ENCODE measurements around the gene MARCHF9.
"Not testable (repeated sequence)": the region's sequence is repeated elsewhere in the genome, so short reads cannot be mapped to it uniquely, and the experiment has no call there.

The MARCHF9 gene

GRCh38 chr12:57754411-57755193 lies at the start of gene MARCHF9:
Gene MARCHF9, plus strand, starts transcription at chr12:57755103. Its CDS starts 426 bp downstream, at chr12:57755529.
- peak in 29 of 51 donors; percentile 6 to 68 (median 38) for DNase-seq

GRCh38 chr12:57707250-57707649 lies 47.7 kb upstream of the MARCHF9 start:
- DNase-seq, result no peak

DNA sequence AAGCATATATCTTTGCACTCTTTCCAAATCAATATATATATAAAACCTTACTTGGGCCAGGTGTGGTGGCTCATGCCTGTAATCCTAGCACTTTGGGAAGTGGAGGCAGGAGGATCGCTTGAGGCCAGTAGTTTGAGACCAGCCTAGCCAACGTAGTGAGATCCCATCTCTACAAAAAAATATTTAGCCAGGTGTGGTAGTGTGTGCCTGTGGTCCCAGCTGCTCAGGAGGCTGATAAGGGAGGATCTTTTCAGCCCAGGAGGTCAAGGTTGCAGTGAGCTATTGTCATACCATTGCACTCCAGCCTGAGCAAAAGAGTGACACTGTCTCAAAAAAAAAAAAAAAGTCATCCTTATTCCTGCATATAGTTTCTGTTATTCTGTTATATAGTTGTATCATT lies 46.6 kb upstream of the MARCHF9 start:
- no peak for DNase-seq

- peak in 1 of 51 donors; percentile 1 for DNase-seq
Observed at GRCh38 chr12:57712701-57713100, 42.2 kb upstream of the MARCHF9 start.

DNA sequence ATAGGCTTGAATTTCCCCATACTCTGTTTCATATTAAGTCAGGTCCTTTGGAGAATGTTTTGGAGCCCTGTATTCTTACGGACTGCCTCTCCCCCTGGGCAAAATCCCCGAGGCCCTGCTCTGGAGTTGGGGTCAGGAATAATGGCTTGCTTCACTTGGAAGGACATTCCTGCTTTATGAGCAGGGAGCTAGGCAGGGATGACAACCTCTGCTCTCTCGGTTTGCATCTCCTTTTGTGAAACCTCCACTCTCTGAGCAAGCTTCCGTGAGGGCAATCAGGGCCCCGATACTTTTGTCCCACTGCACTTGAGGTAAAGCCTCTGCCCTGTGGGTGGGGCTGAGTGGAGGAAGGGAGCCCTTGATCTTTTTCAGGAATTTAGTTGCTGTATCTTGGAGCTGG lies 41.7 kb upstream of the MARCHF9 start:
- DNase-seq, result no peak

DNA sequence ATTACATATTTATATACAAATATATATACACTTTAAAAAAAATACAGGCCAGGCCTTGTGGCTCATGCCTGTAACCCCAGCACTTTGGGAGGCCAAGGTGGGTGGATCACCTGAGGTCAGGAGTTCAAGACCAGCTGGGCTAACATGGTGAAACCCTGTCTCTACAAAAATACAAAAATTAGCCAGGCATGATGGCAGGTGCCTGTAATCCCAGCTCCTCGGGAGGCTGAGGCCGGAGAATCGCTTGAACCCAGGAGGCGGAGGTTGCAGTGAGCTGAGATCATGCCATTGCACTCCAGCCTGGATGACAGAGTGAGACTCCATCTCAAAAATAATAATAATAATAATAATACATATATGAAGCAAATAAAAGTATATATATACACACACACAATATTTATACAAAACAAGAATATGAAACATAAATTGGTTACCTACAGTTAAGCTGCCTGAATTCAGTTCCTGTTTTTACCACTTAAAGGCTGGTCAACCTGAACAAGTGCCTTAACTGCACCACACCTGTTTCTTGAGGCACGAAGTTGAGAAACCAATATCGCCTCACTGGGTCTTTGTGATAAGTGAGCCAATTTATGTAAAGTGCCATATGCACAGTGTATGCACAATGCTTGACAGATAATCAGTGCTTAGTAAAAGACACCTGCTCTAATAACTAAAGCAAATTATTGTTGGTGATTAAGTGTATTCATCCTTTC lies 39.7 kb upstream of the MARCHF9 start:
- not testable (repeated sequence) for DNase-seq

DNA sequence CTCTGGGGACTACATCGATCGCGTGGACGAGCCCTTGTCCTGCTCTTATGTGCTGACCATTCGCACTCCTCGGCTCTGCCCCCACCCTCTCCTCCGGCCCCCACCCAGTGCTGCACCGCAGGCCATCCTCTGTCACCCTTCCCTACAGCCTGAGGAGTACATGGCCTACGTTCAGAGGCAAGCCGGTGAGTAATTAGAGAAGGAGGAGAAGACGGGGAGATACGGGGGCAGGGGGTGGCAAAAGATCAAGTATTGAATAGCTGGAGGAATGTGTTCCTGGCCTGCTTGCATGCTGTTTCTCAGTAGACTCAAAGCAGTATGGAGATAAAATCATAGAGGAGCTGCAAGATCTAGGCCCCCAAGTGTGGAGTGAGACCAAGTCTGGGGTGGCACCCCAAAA lies 39.1 kb upstream of the MARCHF9 start:
- no peak for DNase-seq

DNA sequence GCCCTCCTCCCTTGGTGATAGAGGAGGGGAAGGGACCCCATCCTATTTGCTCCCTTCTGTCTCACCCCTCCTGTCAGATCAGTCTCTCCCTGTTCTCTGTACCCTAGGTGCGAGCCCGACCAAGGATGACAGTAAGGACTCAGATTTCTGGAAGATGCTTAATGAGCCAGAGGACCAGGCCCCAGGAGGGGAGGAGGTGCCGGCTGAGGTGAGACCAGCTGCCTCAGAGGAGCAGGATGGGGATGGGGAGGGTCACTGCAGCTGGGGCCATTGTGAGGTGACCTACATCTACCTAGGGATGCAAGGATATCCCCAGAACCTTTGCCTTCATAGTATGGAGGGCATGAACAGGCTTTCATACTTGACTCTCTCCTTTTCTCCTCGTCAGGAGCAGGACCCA lies 38.6 kb upstream of the MARCHF9 start:
- DNase-seq, result no peak

- DNase-seq, result no peak
Observed at GRCh38 chr12:57717131-57717530, 37.8 kb upstream of the MARCHF9 start.

- no peak for DNase-seq
Observed at GRCh38 chr12:57717846-57718640, 36.9 kb upstream of the MARCHF9 start.

DNA sequence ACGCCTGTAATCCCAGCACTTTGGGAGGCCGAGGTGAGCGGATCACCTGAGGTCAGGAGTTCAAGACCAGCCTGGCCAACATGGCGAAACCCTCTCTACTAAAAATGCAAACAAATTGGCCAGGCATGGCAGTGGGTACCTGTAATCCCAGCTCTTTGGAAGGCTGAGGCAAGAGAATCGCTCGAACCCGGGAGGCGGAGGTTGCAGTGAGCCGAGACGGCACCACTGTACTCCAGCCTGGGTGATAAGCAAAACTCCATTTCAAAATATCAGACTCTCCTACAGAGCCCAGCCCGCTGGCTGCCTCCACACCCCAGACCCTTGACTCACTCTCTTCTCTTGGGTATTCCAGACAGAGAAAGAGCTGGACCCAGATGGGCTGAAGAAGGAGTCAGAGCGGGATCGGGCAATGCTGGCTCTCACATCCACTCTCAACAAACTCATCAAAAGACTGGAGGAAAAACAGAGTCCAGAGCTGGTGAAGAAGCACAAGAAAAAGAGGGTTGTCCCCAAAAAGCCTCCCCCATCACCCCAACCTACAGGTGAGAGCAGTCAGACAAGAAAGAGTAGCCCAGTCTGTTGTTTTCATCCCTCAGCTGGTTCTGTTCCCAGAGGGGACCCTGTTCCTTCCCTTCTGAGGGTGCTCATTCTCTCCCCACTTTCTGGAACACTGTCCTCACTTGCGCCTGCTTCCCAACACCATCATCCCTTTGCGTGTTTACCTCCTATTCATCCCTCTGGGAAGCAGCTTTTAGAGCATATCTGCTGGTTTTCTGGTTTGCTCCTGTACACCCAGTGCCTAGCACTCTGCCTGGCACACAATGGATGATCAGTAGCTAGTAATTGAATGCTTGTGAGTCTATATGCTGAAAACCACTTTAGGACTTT lies 36.0 kb upstream of the MARCHF9 start:
- no peak for DNase-seq

GRCh38 chr12:57719777-57720605 lies 34.9 kb upstream of the MARCHF9 start:
- no peak for DNase-seq

GRCh38 chr12:57720606-57721595 lies 34.0 kb upstream of the MARCHF9 start:
- no peak for DNase-seq

DNA sequence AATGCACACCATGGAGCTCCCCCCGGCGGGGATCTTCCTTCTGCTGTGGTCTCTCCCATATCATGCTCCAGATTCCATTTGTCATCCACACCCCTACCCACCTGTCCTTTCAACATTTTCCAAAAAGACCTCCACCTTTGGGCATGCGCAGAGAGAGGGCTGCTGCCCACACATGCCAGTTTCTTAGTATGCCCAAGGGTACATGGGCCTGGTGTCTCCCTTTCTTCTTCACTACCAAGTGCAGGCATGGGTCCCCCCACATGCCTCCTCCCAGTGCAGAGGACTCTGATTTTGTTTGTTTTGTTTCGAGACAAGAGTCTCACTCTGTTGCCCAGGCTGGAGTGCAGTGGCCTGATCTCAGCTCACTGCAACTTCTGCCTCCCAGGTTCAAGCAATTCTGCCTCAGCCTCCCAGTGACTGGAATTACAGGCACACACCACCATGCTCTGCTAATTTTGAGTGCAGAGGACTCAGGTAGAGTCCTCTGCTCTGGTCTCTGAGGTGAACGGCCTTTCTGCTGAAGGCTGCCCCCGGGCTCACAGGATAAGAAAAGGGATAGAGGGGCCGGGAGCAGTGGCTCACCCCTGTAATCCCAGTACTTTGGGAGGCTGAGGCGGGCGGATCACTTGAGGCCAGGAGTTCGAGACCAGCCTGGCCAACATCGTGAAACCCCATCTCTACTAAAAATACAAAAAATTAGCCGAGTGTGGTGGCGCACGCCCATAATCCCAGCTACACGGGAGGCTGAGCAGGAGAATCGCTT lies 32.9 kb upstream of the MARCHF9 start:
- DNase-seq, result not testable (repeated sequence)

- no peak for DNase-seq
Observed at GRCh38 chr12:57722716-57723629, 31.9 kb upstream of the MARCHF9 start.

GRCh38 chr12:57723630-57723962 lies 31.3 kb upstream of the MARCHF9 start:
- no peak for DNase-seq

Measured in hypothalamus (tissue), 51 donors.